Measurements from ENCODE around the gene CLCA2.

DNA sequence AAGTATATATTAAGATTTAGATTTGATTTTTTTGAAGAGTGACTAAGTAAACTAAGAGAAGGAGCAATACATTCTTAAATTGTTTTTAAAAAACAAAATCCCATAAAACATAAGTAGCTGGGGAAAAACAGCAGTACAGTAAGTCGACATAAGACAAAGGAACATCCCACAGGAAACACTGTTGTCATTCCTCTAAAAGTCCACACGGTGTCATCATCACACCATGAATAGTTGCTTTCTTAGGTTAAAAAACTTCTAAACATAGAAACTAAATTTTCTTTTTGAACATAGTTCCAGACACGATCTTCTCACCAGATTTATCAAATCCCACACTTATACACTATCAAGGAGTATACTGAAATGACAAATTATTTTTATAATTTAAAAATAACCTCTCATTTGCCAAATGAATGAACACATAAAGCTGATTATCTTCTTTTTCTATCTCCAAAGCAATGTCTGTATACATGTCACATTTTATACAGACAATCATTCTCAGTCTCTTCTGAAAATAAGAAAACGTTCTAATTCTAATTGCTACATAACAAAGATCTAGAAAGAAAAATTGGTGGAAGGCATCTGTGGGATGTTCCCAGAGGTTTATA is 43.6 kb upstream of the CLCA2 start:
- TF ChIP-seq, protein P1, sequence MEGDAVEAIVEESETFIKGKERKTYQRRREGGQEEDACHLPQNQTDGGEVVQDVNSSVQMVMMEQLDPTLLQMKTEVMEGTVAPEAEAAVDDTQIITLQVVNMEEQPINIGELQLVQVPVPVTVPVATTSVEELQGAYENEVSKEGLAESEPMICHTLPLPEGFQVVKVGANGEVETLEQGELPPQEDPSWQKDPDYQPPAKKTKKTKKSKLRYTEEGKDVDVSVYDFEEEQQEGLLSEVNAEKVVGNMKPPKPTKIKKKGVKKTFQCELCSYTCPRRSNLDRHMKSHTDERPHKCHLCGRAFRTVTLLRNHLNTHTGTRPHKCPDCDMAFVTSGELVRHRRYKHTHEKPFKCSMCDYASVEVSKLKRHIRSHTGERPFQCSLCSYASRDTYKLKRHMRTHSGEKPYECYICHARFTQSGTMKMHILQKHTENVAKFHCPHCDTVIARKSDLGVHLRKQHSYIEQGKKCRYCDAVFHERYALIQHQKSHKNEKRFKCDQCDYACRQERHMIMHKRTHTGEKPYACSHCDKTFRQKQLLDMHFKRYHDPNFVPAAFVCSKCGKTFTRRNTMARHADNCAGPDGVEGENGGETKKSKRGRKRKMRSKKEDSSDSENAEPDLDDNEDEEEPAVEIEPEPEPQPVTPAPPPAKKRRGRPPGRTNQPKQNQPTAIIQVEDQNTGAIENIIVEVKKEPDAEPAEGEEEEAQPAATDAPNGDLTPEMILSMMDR (IDR thresholded peaks at IDR 0.05; ENCODE audit: poor library complexity, severe bottlenecking): peak; percentile 83
- TF ChIP-seq EP300 (conservative IDR thresholded peaks at IDR 0.05; ENCODE audit: poor library complexity, severe bottlenecking) (no peak), RAD21 (conservative IDR thresholded peaks at IDR 0.05) (peak; percentile 89), SMC3 (conservative IDR thresholded peaks at IDR 0.05; ENCODE audit: poor library complexity) (peak; percentile 88), POLR2AphosphoS5 (IDR thresholded peaks at IDR 0.05) (no peak), EZH2 (IDR thresholded peaks at IDR 0.05; ENCODE audit: borderline replicate concordance, insufficient read depth, low read length, poor library complexity, severe bottlenecking) (no peak), TAF1 (IDR thresholded peaks at IDR 0.05; ENCODE audit: low read depth) (no peak)
- TF ChIP-seq, protein P2, sequence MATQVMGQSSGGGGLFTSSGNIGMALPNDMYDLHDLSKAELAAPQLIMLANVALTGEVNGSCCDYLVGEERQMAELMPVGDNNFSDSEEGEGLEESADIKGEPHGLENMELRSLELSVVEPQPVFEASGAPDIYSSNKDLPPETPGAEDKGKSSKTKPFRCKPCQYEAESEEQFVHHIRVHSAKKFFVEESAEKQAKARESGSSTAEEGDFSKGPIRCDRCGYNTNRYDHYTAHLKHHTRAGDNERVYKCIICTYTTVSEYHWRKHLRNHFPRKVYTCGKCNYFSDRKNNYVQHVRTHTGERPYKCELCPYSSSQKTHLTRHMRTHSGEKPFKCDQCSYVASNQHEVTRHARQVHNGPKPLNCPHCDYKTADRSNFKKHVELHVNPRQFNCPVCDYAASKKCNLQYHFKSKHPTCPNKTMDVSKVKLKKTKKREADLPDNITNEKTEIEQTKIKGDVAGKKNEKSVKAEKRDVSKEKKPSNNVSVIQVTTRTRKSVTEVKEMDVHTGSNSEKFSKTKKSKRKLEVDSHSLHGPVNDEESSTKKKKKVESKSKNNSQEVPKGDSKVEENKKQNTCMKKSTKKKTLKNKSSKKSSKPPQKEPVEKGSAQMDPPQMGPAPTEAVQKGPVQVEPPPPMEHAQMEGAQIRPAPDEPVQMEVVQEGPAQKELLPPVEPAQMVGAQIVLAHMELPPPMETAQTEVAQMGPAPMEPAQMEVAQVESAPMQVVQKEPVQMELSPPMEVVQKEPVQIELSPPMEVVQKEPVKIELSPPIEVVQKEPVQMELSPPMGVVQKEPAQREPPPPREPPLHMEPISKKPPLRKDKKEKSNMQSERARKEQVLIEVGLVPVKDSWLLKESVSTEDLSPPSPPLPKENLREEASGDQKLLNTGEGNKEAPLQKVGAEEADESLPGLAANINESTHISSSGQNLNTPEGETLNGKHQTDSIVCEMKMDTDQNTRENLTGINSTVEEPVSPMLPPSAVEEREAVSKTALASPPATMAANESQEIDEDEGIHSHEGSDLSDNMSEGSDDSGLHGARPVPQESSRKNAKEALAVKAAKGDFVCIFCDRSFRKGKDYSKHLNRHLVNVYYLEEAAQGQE (IDR thresholded peaks at IDR 0.05; ENCODE audit: borderline replicate concordance): no peak

Measured in neural cell (in vitro differentiated cells).